SH-SY5Y (cell line): Measurements from ENCODE around the gene ALPK3.

Experiments used
- GATA2 ChIP-seq: IDR thresholded peaks from 2 replicates; pipeline ENCODE4 v1.6.1; 2011; ENCODE audit warnings: mild to moderate bottlenecking, low read depth, low read length
- GATA3 ChIP-seq: IDR thresholded peaks from 2 replicates; pipeline ENCODE4 v1.6.1; 2011; ENCODE audit warnings: low read depth, mild to moderate bottlenecking, low read length, moderate library complexity

- TF ChIP-seq GATA2 (no peak), GATA3 (no peak)
These were observed 62.1 kb downstream of the ALPK3 start for GRCh38 chr15:84879088-84879780.
